Left ventricle myocardium inferior (tissue), 1 donor: ENCODE measurements around the gene HAPSTR1. TPM values are rescaled to one million over a fixed set of nuclear protein-coding genes. Genes with fewer than 3 reads are reported as not detected.
A peak's percentile ranks its signal among the peaks of the same experiment; 100 is the strongest.

ENCODE experiments used
- DNase-seq: peaks from one replicate; pipeline ENCODE4 v3.0.0-alpha.2; 2020
- H3K27ac ChIP-seq: fragments of 200-600 bp; replicated peaks from 2 replicates; pipeline ENCODE4 v1.8.0; 2021
- H3K27me3 ChIP-seq: fragments of 200-600 bp; 2 replicates; pipeline ENCODE4 v1.8.0; 2021; ENCODE audit warnings: low read depth
- H3K36me3 ChIP-seq: fragments of 200-600 bp; 2 replicates; pipeline ENCODE4 v1.8.0; 2021
- H3K4me1 ChIP-seq: fragments of 200-600 bp; 2 replicates; pipeline ENCODE4 v1.8.0; 2021
- H3K4me3 ChIP-seq: fragments of 200-600 bp; 2 replicates; pipeline ENCODE4 v1.8.0; 2021; ENCODE audit warnings: mild to moderate bottlenecking, moderate library complexity
- H3K9me3 ChIP-seq: fragments of 200-600 bp; replicated peaks from 2 replicates; pipeline ENCODE4 v1.8.0; 2021
- CTCF ChIP-seq: fragments of 200-600 bp; IDR thresholded peaks from 2 replicates; pipeline ENCODE4 v1.8.0; 2021; ENCODE audit warnings: antibody characterized with exemption, mild to moderate bottlenecking, borderline replicate concordance
- intact Hi-C: fragments of 100-400 bp; cut with micrococcal nuclease; formaldehyde crosslinking; loops from one replicate; pipeline ENCODE4 v1.11.0; 2022
- total RNA-seq: library from RNA; stranded (reverse); fragmentation: NEBNext Ultra II Directional; extraction: Animal tissue kit (Norgen Biotek cat#: 25700); gene quantifications from one replicate; pipeline ENCODE4 v1.2.1, GENCODE V29; 2021
- donor health status: DM: no; HTN: yes; CAD: no; lungs with severe emphysema.

HAPSTR1 gene
- total RNA-seq, 1 donor from 2014 or later = 52.3 TPM

- no peak overlapping the region for H3K27ac ChIP-seq
- peak overlapping the region; percentile 36 for H3K4me3 ChIP-seq
- no peaks in the 10 kb centered on the region for H3K36me3 ChIP-seq
- peak; percentile 64 for DNase-seq
- peak; percentile 90 for TF ChIP-seq CTCF
- H3K27me3 ChIP-seq = no peaks in the 10 kb centered on the region
- H3K4me1 ChIP-seq = peaks cover 11% of the 10 kb centered on the region
- no peaks in the 10 kb centered on the region for H3K9me3 ChIP-seq
- intact Hi-C loops = no loop called here
These were observed 47.5 kb downstream of the HAPSTR1 start for GRCh38 chr16:9138731-9139501.

GRCh38 chr16:9139965-9140364 lies 48.5 kb downstream of the HAPSTR1 start:
- H3K9me3 ChIP-seq = no peaks in the 10 kb centered on the region
- intact Hi-C loops = no loop called here
- no peak for DNase-seq
- no peaks in the 10 kb centered on the region for H3K27me3 ChIP-seq
- TF ChIP-seq CTCF = no peak
- H3K4me3 ChIP-seq = no peak overlapping the region
- no peaks in the 10 kb centered on the region for H3K36me3 ChIP-seq
- H3K4me1 ChIP-seq = peaks cover 11% of the 10 kb centered on the region
- no peak overlapping the region for H3K27ac ChIP-seq

Other genes with a start within 250 kb of the HAPSTR1 start
- 23.9 TPM for gene CARHSP1, start 222.6 kb upstream of the HAPSTR1 start, total RNA-seq
- gene LITAFD, start 209.3 kb upstream of the HAPSTR1 start, total RNA-seq = not detected
- 54.7 TPM for gene USP7, start 127.7 kb upstream of the HAPSTR1 start, total RNA-seq